HEK293 (cell line): ENCODE measurements around the gene ZNF579.
A peak's percentile ranks its signal among the peaks of the same experiment; 100 is the strongest.

ENCODE experiments used
- BCL11A ChIP-seq: fragments of 450-650 bp; formaldehyde crosslinking; IDR thresholded peaks from 2 replicates; pipeline ENCODE4 v1.5.1; 2016; ENCODE audit warnings: low read depth, missing biosample characterization, missing genetic modification characterization
- GFI1B ChIP-seq: fragments of 450-650 bp; formaldehyde crosslinking; IDR thresholded peaks from 2 replicates; pipeline ENCODE4 v1.5.1; 2016; ENCODE audit warnings: missing biosample characterization, missing genetic modification characterization
- INSM2 ChIP-seq: fragments of 450-650 bp; formaldehyde crosslinking; IDR thresholded peaks from 2 replicates; pipeline ENCODE4 v1.5.1; 2016; ENCODE audit warnings: missing biosample characterization, missing genetic modification characterization
- KLF8 ChIP-seq: fragments of 450-650 bp; formaldehyde crosslinking; IDR thresholded peaks from 2 replicates; pipeline ENCODE4 v1.5.1; 2016; ENCODE audit warnings: missing biosample characterization, missing genetic modification characterization
- SALL2 ChIP-seq: fragments of 450-650 bp; formaldehyde crosslinking; IDR thresholded peaks from 2 replicates; pipeline ENCODE4 v1.5.0; 2017; ENCODE audit warnings: missing biosample characterization, mild to moderate bottlenecking, missing genetic modification characterization, borderline replicate concordance
- ZFHX2 ChIP-seq: fragments of 450-650 bp; formaldehyde crosslinking; conservative IDR thresholded peaks from 2 replicates; pipeline ENCODE4 v1.5.1; 2016; ENCODE audit warnings: missing biosample characterization, missing genetic modification characterization
- ZFP37 ChIP-seq: fragments of 450-650 bp; formaldehyde crosslinking; IDR thresholded peaks from 2 replicates; pipeline ENCODE4 v1.5.1; 2016; ENCODE audit warnings: missing biosample characterization, missing genetic modification characterization
- ZIC2 ChIP-seq: fragments of 450-650 bp; formaldehyde crosslinking; IDR thresholded peaks from 2 replicates; pipeline ENCODE4 v1.5.1; 2016; ENCODE audit warnings: missing biosample characterization, missing genetic modification characterization
- ZNF112 ChIP-seq: fragments of 450-650 bp; formaldehyde crosslinking; IDR thresholded peaks from 2 replicates; pipeline ENCODE4 v1.5.0; 2017; ENCODE audit warnings: missing biosample characterization, missing genetic modification characterization
- ZNF174 ChIP-seq: fragments of 450-650 bp; formaldehyde crosslinking; IDR thresholded peaks from 2 replicates; pipeline ENCODE4 v1.5.0; 2017; ENCODE audit warnings: missing biosample characterization, mild to moderate bottlenecking, missing genetic modification characterization
- ZNF223 ChIP-seq: fragments of 450-650 bp; formaldehyde crosslinking; IDR thresholded peaks from 2 replicates; pipeline ENCODE4 v1.5.1; 2016; ENCODE audit warnings: missing biosample characterization, missing genetic modification characterization
- ZNF423 ChIP-seq: fragments of 450-650 bp; formaldehyde crosslinking; IDR thresholded peaks from 2 replicates; pipeline ENCODE4 v1.5.1; 2016; ENCODE audit warnings: missing biosample characterization, missing genetic modification characterization
- ZNF433 ChIP-seq: fragments of 450-650 bp; formaldehyde crosslinking; IDR thresholded peaks from 2 replicates; pipeline ENCODE4 v1.5.1; 2016; ENCODE audit warnings: missing biosample characterization, missing genetic modification characterization, low read depth
- ZNF48 ChIP-seq: fragments of 450-650 bp; formaldehyde crosslinking; IDR thresholded peaks from 2 replicates; pipeline ENCODE4 v1.5.1; 2016; ENCODE audit warnings: missing biosample characterization, missing genetic modification characterization
- ZNF513 ChIP-seq: fragments of 450-650 bp; IDR thresholded peaks from 2 replicates; pipeline ENCODE4 v1.5.1; 2018; ENCODE audit warnings: missing biosample characterization, missing genetic modification characterization
- ZNF521 ChIP-seq: fragments of 450-650 bp; formaldehyde crosslinking; IDR thresholded peaks from 2 replicates; pipeline ENCODE4 v1.5.1; 2017; ENCODE audit warnings: missing biosample characterization, mild to moderate bottlenecking, missing genetic modification characterization
- ZNF571 ChIP-seq: fragments of 450-650 bp; formaldehyde crosslinking; IDR thresholded peaks from 2 replicates; pipeline ENCODE4 v1.5.0; 2017; ENCODE audit warnings: missing biosample characterization, missing genetic modification characterization
- ZNF704 ChIP-seq: fragments of 450-650 bp; formaldehyde crosslinking; IDR thresholded peaks from 2 replicates; pipeline ENCODE4 v1.5.1; 2016; ENCODE audit warnings: missing biosample characterization, missing genetic modification characterization
- ZNF747 ChIP-seq: fragments of 450-650 bp; formaldehyde crosslinking; IDR thresholded peaks from 2 replicates; pipeline ENCODE4 v1.5.1; 2016; ENCODE audit warnings: missing biosample characterization, missing genetic modification characterization
- ZNF830 ChIP-seq: fragments of 450-650 bp; IDR thresholded peaks from 2 replicates; pipeline ENCODE4 v1.5.0; 2018; ENCODE audit warnings: missing biosample characterization, missing genetic modification characterization, low read depth, mild to moderate bottlenecking, moderate library complexity
- ZNF843 ChIP-seq: fragments of 450-650 bp; formaldehyde crosslinking; IDR thresholded peaks from 2 replicates; pipeline ENCODE4 v1.5.1; 2016; ENCODE audit warnings: missing biosample characterization, missing genetic modification characterization
- ZSCAN30 ChIP-seq: fragments of 450-650 bp; IDR thresholded peaks from 2 replicates; pipeline ENCODE4 v1.5.1; 2018; ENCODE audit warnings: missing biosample characterization, mild to moderate bottlenecking, missing genetic modification characterization, moderate library complexity
- TF ChIP-seq, protein P1 (sequence below): fragments of 450-650 bp; formaldehyde crosslinking; IDR thresholded peaks from 2 replicates; pipeline ENCODE4 v1.5.1; 2016; ENCODE audit warnings: missing biosample characterization, missing genetic modification characterization
- TF ChIP-seq, protein P2 (sequence below): fragments of 450-650 bp; formaldehyde crosslinking; IDR thresholded peaks from 2 replicates; pipeline ENCODE4 v1.5.1; 2016; ENCODE audit warnings: missing biosample characterization, missing genetic modification characterization
- TF ChIP-seq, protein P3 (sequence below): fragments of 450-650 bp; formaldehyde crosslinking; IDR thresholded peaks from 2 replicates; pipeline ENCODE4; 2016; ENCODE audit warnings: missing biosample characterization, missing genetic modification characterization
- TF ChIP-seq, protein P4 (sequence below): fragments of 450-650 bp; formaldehyde crosslinking; IDR thresholded peaks from 2 replicates; pipeline ENCODE4 v1.5.1; 2017; ENCODE audit warnings: missing biosample characterization, missing genetic modification characterization

Gene ZNF579

DNA sequence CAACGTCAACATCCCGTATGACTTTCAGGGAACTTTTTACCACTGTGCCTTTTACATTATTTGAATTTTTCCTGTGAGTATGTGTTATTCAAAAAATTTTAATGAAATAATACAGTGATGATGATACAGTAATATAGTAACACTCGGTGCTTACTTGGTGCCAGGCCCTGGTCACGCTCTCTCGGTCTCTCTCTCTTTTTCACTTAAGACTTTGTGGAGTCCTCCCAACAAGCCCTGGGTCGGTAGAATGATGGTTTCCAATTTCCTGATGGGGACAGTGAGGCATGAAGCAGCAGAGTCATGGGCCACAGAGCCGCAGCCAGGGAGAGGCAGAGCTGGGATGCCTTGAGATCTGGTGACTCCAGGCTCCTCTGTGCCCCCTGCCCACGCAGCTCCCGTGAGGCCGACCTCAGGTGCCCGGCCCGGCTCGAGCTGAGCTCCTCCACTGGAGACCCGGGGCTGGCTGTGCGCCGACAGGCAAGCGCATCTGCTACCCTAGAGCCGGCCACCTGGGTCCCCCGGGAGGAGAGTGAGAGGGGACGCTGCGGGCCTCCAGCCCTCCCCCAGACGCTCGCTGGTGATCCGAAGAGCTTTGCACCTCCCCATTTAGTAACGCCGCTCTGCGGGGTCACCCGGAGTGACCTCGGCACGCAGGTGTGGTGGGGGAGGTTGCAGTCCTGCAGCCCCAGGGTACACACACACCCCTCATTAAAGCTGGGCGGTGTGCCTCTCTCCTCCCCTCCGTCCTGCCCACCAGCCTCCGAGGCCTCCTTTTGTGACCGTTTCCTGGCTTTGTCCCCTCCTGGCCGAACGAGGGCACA lies 30.9 kb downstream of the ZNF579 start (continued):
- TF ChIP-seq ZNF704 (no peak), INSM2 (tag by site-specific recombination) (no peak), ZNF112 (tag by site-specific recombination) (no peak), ZFP37 (tag by site-specific recombination) (no peak), SALL2 (no peak), ZSCAN30 (tag by site-specific recombination) (no peak), ZNF223 (tag by site-specific recombination) (no peak), ZNF48 (tag by site-specific recombination) (no peak), ZNF174 (tag by site-specific recombination) (no peak), ZNF830 (no peak), ZNF423 (tag by site-specific recombination) (no peak), ZFHX2 (peak; percentile 23), GFI1B (tag by site-specific recombination) (no peak), ZNF843 (tag by site-specific recombination) (no peak), BCL11A (tag by site-specific recombination) (no peak), ZNF571 (tag by site-specific recombination) (no peak), ZNF747 (tag by site-specific recombination) (no peak), ZNF521 (tag by site-specific recombination) (no peak), ZIC2 (tag by site-specific recombination) (peak; percentile 40; the same call in 1 of the 2 replicates), ZNF513 (tag by site-specific recombination) (no peak), KLF8 (tag by site-specific recombination) (0 out of 2 replicates have a peak, but pooled peaks have one; percentile 16), ZNF433 (tag by site-specific recombination) (no peak)
- TF ChIP-seq, protein P1, sequence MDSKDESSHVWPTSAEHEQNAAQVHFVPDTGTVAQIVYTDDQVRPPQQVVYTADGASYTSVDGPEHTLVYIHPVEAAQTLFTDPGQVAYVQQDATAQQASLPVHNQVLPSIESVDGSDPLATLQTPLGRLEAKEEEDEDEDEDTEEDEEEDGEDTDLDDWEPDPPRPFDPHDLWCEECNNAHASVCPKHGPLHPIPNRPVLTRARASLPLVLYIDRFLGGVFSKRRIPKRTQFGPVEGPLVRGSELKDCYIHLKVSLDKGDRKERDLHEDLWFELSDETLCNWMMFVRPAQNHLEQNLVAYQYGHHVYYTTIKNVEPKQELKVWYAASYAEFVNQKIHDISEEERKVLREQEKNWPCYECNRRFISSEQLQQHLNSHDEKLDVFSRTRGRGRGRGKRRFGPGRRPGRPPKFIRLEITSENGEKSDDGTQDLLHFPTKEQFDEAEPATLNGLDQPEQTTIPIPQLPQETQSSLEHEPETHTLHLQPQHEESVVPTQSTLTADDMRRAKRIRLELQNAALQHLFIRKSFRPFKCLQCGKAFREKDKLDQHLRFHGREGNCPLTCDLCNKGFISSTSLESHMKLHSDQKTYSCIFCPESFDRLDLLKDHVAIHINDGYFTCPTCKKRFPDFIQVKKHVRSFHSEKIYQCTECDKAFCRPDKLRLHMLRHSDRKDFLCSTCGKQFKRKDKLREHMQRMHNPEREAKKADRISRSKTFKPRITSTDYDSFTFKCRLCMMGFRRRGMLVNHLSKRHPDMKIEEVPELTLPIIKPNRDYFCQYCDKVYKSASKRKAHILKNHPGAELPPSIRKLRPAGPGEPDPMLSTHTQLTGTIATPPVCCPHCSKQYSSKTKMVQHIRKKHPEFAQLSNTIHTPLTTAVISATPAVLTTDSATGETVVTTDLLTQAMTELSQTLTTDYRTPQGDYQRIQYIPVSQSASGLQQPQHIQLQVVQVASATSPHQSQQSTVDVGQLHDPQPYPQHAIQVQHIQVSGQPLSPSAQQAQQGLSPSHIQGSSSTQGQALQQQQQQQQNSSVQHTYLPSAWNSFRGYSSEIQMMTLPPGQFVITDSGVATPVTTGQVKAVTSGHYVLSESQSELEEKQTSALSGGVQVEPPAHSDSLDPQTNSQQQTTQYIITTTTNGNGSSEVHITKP, result peak; percentile 58
- TF ChIP-seq, protein P2, sequence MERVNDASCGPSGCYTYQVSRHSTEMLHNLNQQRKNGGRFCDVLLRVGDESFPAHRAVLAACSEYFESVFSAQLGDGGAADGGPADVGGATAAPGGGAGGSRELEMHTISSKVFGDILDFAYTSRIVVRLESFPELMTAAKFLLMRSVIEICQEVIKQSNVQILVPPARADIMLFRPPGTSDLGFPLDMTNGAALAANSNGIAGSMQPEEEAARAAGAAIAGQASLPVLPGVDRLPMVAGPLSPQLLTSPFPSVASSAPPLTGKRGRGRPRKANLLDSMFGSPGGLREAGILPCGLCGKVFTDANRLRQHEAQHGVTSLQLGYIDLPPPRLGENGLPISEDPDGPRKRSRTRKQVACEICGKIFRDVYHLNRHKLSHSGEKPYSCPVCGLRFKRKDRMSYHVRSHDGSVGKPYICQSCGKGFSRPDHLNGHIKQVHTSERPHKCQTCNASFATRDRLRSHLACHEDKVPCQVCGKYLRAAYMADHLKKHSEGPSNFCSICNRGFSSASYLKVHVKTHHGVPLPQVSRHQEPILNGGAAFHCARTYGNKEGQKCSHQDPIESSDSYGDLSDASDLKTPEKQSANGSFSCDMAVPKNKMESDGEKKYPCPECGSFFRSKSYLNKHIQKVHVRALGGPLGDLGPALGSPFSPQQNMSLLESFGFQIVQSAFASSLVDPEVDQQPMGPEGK, result no peak
- TF ChIP-seq, protein P3, sequence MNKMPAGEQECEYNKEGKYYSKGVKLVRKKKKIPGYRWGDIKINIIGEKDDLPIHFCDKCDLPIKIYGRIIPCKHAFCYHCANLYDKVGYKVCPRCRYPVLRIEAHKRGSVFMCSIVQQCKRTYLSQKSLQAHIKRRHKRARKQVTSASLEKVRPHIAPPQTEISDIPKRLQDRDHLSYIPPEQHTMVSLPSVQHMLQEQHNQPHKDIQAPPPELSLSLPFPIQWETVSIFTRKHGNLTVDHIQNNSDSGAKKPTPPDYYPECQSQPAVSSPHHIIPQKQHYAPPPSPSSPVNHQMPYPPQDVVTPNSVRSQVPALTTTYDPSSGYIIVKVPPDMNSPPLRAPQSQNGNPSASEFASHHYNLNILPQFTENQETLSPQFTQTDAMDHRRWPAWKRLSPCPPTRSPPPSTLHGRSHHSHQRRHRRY, result no peak
- TF ChIP-seq, protein P4, sequence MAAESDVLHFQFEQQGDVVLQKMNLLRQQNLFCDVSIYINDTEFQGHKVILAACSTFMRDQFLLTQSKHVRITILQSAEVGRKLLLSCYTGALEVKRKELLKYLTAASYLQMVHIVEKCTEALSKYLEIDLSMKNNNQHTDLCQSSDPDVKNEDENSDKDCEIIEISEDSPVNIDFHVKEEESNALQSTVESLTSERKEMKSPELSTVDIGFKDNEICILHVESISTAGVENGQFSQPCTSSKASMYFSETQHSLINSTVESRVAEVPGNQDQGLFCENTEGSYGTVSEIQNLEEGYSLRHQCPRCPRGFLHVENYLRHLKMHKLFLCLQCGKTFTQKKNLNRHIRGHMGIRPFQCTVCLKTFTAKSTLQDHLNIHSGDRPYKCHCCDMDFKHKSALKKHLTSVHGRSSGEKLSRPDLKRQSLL (tag by site-specific recombination), result 0 out of 2 replicates have a peak, but pooled peaks have one; percentile 13
